GM18951 (cell line): Measurements from ENCODE around the gene LPAR1.

Experiments
- POLR2A ChIP-seq: IDR thresholded peaks from 4 replicates; pipeline ENCODE4 v1.6.1; 2011; ENCODE audit warnings: mild to moderate bottlenecking; ENCODE audit not compliant: insufficient read length, insufficient read depth; ENCODE audit errors: extremely low read depth
- in situ Hi-C: fragments of 300-500 bp; cut with MboI; formaldehyde crosslinking; loops from one replicate; pipeline ENCODE4 v1.12.0; 2022; ENCODE audit warnings: low sequenced_read_pairs, mixed read lengths, inconsistent platforms; ENCODE audit not compliant: unreplicated experiment

Gene LPAR1

DNA sequence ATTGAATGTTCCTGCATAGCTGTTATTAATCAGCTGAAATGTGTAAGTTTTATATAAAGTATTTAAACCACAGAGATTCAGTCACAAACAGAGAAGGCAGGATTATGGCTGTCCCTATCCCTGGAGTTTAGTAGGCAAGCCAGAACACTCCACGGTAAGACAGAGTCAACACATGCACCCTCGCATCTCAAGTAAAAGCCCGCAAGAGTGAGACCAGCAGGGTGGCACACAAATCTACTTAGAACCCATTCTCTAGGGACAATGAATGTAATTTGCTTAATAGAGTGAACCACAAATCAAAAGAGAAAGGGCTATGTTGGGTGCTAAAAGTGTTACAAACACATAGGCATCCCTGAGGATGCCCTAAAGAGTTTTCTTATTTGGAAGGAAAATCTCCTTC, 35.1 kb downstream of the LPAR1 start:
- TF ChIP-seq POLR2A: no peak
- in situ Hi-C loops: no loop called here

GRCh38 chr9:111001526-111001925, 36.7 kb downstream of the LPAR1 start:
- no peak for TF ChIP-seq POLR2A
- in situ Hi-C loops: no loop called here

- in situ Hi-C loops: no loop called here
- no peak for TF ChIP-seq POLR2A
Observed at GRCh38 chr9:111000202-111000601, 38.1 kb downstream of the LPAR1 start.

GRCh38 chr9:110999379-110999778, 38.9 kb downstream of the LPAR1 start:
- no peak for TF ChIP-seq POLR2A
- in situ Hi-C loops: no loop called here

GRCh38 chr9:110997847-110998246, 40.4 kb downstream of the LPAR1 start:
- in situ Hi-C loops: no loop called here
- TF ChIP-seq POLR2A: no peak

DNA sequence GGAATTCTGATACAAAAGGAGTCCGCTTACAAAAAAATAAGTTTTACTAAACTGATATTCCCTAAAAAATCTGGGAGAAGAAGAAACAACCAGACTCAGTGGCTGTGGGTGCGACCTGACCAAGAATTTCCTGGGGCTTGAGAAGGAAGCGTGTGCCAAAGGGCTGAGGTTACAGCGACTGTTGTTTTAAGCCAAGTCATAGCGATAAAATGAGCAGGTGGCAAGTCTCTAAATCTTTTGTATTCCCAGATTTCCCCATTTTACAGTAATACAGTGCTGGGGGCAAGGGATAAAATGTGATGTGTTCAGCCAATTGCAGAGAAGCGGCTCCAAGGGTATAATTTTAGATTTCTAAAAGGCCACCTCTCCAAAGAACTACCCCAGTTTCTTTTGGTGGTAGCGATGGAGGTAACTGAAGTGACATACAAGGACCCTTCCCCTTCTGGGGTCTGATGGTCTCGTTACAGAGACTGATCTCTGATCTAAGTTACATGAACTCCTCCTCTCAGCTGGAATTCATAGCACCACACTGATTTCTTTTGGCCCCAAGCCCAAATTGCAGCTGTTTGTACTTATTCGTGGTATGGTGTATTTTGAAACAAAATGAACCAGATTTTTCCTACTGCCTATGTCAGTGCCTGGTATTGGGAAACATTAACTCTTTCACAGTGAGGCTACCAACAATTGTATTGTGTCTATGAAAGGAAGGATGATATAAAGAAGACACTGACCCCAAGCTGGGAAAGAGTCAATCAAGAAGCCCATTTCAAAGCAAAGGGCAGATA, 41.6 kb downstream of the LPAR1 start:
- in situ Hi-C loops: no loop called here

GRCh38 chr9:110995420-110996340, 42.6 kb downstream of the LPAR1 start:
- no peak for TF ChIP-seq POLR2A
- in situ Hi-C loops: no loop called here

More for the DNA sequence above, 41.6 kb downstream of the LPAR1 start:
- TF ChIP-seq POLR2A: no peak

- no peak for TF ChIP-seq POLR2A
- in situ Hi-C loops: no loop called here
Observed at GRCh38 chr9:110994771-110995241, 43.5 kb downstream of the LPAR1 start.

DNA sequence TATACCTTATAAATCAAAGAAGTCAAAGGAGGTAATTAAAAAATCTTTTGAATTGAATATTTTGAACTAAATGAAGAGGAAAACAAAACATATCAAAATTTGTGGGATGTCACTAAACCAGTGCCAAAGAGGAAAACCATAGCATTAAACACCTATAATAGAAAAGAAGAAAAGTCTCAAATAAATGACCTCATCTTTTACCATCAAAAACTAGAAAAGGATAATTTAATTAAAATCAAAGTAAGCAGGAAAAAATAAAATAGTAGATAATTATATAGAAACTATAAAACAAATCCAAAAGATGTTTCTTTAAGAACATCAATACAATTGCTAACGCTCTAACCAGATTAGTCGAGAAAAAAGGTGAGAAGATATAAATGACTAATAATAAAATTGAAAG, 47.8 kb downstream of the LPAR1 start:
- TF ChIP-seq POLR2A: no peak
- in situ Hi-C loops: no loop called here

DNA sequence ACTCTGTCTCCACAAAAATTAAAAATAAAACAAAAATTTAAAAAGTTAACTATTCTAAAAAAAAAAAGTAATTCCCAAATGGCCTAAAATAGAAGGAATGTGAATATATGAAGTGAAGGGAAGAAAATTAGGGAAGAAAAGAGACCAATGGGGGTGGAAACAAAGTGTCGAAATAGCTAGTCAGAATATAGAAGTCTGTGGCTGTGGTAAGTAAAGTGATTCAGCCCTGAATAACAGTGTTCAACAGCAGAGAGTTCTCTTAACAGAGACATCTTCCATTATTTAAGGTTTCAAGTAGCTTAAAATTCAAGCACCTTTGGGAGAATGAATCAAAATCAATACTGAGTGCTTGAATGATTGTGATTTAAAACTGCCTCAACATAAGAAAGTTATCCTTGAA, 51.7 kb downstream of the LPAR1 start:
- no peak for TF ChIP-seq POLR2A
- in situ Hi-C loops: no loop called here

GRCh38 chr9:110984890-110985437, 53.3 kb downstream of the LPAR1 start:
- no peak for TF ChIP-seq POLR2A
- in situ Hi-C loops: no loop called here

GRCh38 chr9:110980261-110980660, 58.0 kb downstream of the LPAR1 start:
- no peak for TF ChIP-seq POLR2A
- in situ Hi-C loops: no loop called here

GRCh38 chr9:110979636-110980035, 58.6 kb downstream of the LPAR1 start:
- TF ChIP-seq POLR2A: no peak
- in situ Hi-C loops: no loop called here
